HG03025 (cell line): ENCODE data around the gene RBBP8NL.
"Not testable (repeated sequence)": the region's sequence is repeated elsewhere in the genome, so short reads cannot be mapped to it uniquely, and the experiment has no call there.

ENCODE experiments used
- ATAC-seq: cut with Tn5 transposase; IDR thresholded peaks from one replicate; pipeline ENCODE4 v1.9.1; 2021; ENCODE audit warnings: mild to moderate bottlenecking, moderate library complexity; ENCODE audit not compliant: unreplicated experiment, low FRiP score

Gene RBBP8NL

DNA sequence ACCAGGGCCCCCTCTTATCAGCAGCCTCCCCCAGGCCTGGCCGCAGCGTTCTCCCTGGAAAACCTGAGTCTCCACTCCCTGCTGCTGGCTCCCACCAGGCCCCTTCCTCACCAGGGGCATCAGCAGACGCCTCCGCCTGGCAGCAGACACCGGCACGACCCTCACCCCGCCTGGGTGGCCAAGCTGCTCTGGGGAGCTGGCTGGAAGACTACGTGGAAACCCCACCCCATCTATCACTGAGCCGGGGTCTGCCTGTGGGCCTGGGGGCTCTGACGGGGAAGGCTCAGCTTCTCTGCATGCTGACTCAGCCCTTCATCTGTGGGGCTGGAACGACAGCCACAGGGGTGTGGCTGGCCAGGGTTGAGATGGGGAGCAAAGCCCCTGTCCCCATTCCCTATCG is 19.1 kb upstream of the RBBP8NL start:
- no peak for ATAC-seq

GRCh38 chr20:62445553-62446340 is 18.4 kb upstream of the RBBP8NL start:
- ATAC-seq: no peak

- no peak for ATAC-seq
Measured at GRCh38 chr20:62444286-62444685, 16.9 kb upstream of the RBBP8NL start.

- ATAC-seq: no peak
Measured at GRCh38 chr20:62441987-62442539, 14.7 kb upstream of the RBBP8NL start.

GRCh38 chr20:62439218-62439617 is 11.9 kb upstream of the RBBP8NL start:
- ATAC-seq: no peak

GRCh38 chr20:62437927-62438326 is 10.6 kb upstream of the RBBP8NL start:
- ATAC-seq: no peak

DNA sequence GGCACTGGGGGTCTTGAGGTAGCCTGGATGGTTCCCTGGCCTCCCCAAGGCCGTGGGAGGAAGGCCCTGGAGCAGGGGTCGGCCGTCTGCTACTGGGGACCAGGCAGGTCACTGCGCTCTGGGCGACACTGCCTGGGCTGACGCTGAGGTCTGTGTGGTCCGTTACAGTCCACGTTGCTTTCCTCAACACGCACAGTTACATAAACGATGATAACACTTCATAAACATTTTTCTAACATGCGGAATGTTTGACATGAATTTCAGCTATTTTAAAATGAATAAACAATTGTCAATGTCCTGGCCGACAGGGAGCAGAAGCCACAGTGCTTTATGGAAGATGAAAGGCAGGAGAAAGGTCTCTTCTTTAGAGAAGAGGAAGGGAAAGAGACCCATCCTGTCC is 10.2 kb upstream of the RBBP8NL start:
- no peak for ATAC-seq

DNA sequence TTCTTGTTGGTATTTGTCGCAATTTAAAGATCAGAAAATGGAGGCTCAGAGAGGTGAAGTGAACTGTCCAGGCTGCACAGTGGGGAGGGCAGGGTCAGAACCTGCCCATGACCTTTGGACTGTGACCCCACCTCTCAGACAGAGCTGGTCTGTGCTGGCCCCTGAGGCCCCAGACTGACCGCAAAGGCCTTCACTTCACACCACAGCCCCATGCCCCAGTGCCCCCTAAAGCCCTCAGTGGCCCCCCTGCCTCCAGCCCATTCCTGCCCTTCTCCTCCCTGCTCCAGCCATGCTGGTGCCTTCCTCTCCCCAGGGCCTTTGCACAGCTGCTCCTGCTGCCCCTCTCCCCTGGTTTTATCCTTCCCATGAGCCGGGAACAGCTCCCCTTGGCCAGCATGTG is 9.4 kb upstream of the RBBP8NL start:
- ATAC-seq: no peak

DNA sequence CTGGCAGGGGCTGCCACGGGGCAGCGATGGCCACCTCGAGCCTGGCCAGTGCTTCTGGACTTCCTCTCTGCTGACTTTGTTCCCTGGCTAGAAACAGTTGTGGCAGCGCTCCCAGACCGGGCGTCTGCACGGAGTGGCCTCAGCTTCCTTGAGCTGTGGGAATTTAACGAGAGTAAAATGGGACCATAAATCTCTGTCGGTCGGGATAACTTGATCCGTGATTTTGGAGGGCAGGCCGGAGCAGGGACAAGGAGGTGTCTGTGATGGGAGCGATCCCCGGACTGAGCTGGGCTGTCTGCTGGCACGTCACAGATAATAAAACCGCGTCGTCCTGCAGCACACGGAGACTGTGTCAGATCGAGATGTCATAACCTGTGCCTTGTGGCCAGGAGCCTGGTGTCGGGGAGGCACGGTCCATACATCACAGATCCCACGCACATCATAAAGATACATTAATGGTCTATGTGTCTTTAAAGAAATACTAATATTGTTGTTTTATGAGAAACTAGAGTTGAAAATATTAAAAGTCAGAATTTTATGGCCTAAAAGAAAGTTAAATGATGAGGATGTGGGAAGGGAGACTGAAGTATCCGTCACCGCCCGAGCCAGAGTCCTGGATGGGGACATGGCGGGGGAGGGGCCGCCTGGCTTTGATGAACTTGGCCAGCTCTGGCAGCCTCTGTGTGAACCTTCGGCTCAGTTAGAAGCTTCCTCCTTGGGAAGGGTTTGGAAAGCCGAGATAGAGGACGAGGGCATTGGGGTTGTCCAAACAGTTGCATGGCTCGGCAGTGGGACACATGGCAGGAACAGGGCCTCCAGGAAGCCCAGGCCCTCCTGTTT is 6.5 kb upstream of the RBBP8NL start:
- no peak for ATAC-seq

DNA sequence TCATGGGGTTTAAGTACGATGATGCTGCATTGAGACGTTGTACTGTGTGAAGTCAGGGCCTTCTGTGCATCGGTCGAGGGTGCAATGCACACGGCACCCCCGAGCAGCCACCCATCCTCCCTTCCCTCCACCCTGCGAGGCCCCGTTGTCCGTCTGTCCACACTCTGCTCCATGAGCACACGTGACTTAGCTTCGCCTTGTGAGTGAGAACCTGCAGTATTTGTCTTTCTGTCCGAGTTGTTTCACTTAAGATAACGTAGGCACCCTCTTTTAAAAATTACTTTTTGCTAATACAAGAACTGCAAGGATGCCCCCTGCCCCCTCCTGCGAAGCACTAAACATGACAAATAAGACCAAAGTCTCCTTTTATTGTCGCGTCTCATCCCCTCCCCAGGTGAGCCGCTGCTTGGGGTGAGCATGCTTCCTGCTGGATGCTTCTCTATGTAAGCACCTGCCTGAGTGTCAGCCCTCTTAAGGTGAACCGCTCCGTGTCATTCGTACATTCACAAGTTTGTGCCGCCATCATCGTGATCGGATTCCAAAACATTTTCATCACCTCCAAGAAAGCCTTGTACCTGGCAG is 3.6 kb upstream of the RBBP8NL start:
- ATAC-seq: no peak

DNA sequence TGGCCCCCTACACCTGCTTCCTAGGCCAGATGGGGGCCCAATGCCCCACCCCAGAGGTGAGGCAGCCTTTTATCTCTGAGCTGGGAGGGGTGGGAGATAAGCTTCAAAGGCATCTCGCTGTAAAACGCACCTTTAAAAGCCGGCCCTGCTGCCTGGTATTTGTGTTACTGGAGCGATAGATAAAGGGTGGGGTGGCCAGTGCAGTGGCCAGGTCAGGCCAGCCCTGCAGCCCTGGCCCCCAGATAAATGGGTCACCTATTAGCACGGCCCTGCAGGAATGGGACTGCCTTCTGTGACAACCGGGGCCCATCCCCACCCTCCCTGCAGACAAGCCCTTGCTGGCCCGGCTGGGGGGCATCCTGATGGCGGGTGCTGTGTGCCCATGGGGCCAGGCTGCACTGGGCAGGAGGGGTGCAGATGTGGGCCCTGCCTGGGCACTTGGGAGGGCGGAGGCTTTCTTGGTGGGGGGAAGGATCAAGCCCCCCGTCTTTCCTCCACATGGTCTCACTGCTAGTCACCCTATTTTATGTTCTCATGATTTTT is 3.0 kb upstream of the RBBP8NL start:
- no peak for ATAC-seq

- no peak for ATAC-seq
Measured at GRCh38 chr20:62429455-62430310, 2.3 kb upstream of the RBBP8NL start.

DNA sequence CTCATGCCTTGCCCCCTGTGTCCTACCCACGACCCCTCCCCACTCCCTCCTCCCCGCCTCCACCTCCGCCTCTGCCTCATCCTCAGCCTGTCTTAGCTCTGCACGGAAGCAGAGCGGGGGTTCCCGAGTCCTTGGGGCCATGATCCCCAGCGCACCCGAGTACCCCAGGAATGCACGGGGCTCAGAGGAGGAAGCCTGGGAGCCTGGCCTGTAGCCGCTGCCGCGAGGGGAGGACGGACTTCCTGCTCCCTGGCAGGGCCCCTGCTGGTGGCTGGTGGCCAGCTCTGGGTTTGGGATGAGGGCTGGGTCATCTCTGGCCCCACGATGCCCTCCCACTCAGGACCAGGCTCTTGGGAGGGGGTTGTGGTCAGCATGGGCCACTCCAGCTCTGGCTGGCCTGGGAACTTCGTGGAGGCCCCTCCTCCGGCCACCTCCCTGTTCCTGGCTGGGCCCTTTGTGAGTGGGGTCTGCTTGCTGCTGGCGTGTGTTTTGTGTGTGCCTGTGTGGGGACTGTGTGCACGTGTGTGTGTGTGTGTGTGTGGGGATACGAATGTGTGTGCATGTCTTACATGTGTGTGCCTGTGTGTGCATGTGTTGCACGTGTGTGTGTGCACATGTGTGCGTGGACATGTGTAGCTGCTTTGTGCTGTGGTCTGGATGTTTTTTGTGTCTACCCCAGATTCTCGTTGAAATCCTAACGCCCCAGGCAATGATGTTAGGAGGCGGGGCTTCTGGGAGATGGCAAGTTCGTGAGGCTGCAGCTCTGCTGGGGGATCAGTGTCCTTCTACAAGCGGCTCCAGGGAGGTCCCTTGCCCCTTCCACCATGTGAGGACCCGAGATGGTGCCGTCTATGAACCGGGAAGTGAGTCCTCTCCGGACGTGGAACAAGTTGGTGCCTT is 1.3 kb upstream of the RBBP8NL start:
- ATAC-seq: no peak

DNA sequence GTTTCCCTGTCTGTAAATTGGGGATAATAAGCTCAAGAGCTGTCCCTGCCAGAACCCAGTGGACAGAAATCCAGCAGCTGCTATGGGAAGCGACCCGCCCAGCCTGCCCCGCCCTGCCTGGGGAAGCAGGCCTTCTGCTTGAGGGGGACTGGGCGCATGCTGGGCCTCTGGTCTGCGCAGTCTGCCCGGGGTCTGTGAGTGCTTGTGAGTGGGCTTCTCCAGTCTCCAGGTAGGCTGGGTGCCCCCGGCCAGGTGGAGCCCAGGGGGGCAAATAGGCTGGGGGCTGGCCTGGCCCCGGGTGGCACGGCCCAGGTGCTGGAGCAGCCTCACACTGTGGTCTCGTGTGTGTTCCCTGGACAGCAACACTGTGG is 648 bp upstream of the RBBP8NL start:
- ATAC-seq: no peak

- ATAC-seq: no peak
Measured at GRCh38 chr20:62426699-62427131, 624 bp downstream of the RBBP8NL start.

- not testable (repeated sequence) for ATAC-seq
Measured at GRCh38 chr20:62426059-62426348, 1.3 kb downstream of the RBBP8NL start.

DNA sequence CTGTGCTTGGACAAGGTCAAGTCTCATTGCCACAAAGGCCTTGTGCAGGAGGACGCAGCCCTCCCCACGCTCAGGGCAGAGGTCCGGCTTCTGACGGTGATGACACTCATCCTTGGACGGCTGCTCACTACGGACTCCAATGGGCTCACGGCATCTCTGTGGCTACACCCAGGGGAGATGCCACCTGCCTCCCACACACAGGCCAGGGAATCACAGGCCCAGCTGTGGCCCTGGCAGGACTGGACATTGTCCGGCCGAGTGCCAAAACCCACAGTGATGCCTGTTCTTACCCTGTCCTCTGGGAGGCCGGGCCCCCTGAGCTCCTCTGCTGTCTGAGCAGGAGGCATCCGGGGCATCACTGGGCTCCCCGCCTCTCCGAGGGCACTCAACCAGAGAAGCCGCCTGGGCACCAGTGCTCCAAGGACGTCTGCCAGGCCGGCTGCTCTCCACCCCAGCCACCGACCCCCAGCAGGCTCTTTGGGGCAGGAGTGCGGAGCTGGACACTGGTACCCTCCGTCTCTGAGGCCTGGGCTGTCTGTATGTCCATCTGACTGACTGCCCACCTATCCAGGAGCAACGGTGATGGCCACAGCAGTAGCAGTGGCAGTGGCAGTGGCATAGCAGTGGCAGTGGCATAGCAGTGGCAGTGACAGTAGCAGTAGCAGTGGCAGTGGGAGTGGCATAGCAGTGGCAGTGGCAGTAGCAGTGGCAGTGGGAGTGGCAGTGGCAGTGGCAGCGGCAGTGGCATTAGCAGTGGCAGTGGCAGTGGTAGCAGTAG is 1.9 kb downstream of the RBBP8NL start:
- ATAC-seq: no peak
